Ovary (tissue), 9 donors: ENCODE data around the gene TBX21. TPM values are rescaled to one million over a fixed set of nuclear protein-coding genes. Genes with fewer than 3 reads are reported as not detected.

Experiments used
- DNase-seq, 5 donors: peaks; one replicate each; pipeline ENCODE4 v3.0.0-alpha.2; 2019 to 2020
- H3K27ac ChIP-seq, 2 donors: fragments of 200-600 bp; one replicate each; pipeline versions ENCODE4 v1.5.1 to v1.8.0; 2019 to 2022
- H3K27me3 ChIP-seq: fragments of 200-600 bp; one replicate; pipeline ENCODE4 v1.8.0; 2022
- H3K36me3 ChIP-seq: fragments of 200-600 bp; sonication (generic); one replicate; pipeline ENCODE4 v1.5.1; 2019
- H3K4me1 ChIP-seq: one replicate; pipeline ENCODE4 v1.8.1; 2013; ENCODE audit warnings: mild to moderate bottlenecking, moderate library complexity; ENCODE audit not compliant: insufficient read depth
- H3K4me3 ChIP-seq: fragments of 200-600 bp; sonication (generic); one replicate; pipeline ENCODE4 v1.5.1; 2017
- H3K9me3 ChIP-seq, 2 donors: fragments of 200-600 bp in 1 of 2; sonication (generic) in 1 of 2; one replicate each; pipeline versions ENCODE4 v1.5.1 to v1.8.1; 2013 to 2019; ENCODE audit warnings: mild to moderate bottlenecking in 1 of 2, moderate library complexity in 1 of 2
- EP300 ChIP-seq: sonication (generic); formaldehyde crosslinking; IDR thresholded peaks from one replicate; pipeline ENCODE4 v1.6.1; 2017; ENCODE audit warnings: antibody characterized with exemption
- POLR2A ChIP-seq: fragments of 450-650 bp; IDR thresholded peaks from one replicate; pipeline ENCODE4 v1.6.1; 2017; ENCODE audit warnings: antibody characterized with exemption, mild to moderate bottlenecking, moderate library complexity
- WGBS, 3 donors: extraction: QIAGEN DNeasy Blood & Tissue Kit in 1 of 3; methylation state at CpG; one replicate each; pipeline versions ENCODE4 v1.1.5 to v1.1.7; 2013 to 2017; 5-methylcytosine and 5-hydroxymethylcytosine counted together
- intact Hi-C, 4 donors: fragments of 100-400 bp; cut with DNase I; formaldehyde crosslinking; loops; one replicate each; pipeline versions ENCODE4 v1.11.0 to v1.15.1; 2022 to 2023
- polyA plus RNA-seq, 2 donors: library from polyadenylated mRNA; stranded (reverse); fragments of 200-250 nt in 1 of 2; fragments of 350-450 nt in 1 of 2; fragmentation: Illumina TruSeq in 1 of 2; extraction: RNeasy Lipid Tissue Mini Kit (QIAGEN cat#74804) in 1 of 2; gene quantifications; one replicate each; pipeline ENCODE4 v1.2.3, GENCODE V29; 2013 to 2014
- total RNA-seq, 7 donors: library from RNA; depleted of rRNA in 2 of 7; stranded (reverse); fragments of >200 nt in 2 of 7; fragmentation: NEBNext Ultra II Directional in 3 of 7; extraction: Animal tissue kit (Norgen Biotek cat#: 25700) in 3 of 7; gene quantifications; one replicate each; pipeline versions ENCODE4 v1.1.0 to v1.2.4, GENCODE V29; 2016 to 2023
- TF ChIP-seq, protein P1 (sequence below), 3 donors: fragments of 450-650 bp in 2 of 3; fragments of 200-600 bp in 1 of 3; IDR thresholded peaks; one replicate each; pipeline versions ENCODE4 v1.5.1 to v1.8.0; 2016 to 2022; ENCODE audit warnings: antibody characterized with exemption in 3 of 3, mild to moderate bottlenecking in 1 of 3
- donor health status: DM: no; HTN: no; CAD: no; lungs with moderate emphysema.
- donor health status: DM: no; HTN: no; CAD: no.
- donor health status: Bipolar disorder and iron deficiency.
- donor health status: DM: yes; HTN: yes; CAD: no.
- donor health status: DM: no; HTN: no; CAD: no.
- donor health status: DM: yes; HTN: yes; CAD: no.

The TBX21 gene
- total and polyA plus RNA-seq, 9 donors: 0.12 to 1.4 (median 0.33) TPM; not detected in 1

DNA sequence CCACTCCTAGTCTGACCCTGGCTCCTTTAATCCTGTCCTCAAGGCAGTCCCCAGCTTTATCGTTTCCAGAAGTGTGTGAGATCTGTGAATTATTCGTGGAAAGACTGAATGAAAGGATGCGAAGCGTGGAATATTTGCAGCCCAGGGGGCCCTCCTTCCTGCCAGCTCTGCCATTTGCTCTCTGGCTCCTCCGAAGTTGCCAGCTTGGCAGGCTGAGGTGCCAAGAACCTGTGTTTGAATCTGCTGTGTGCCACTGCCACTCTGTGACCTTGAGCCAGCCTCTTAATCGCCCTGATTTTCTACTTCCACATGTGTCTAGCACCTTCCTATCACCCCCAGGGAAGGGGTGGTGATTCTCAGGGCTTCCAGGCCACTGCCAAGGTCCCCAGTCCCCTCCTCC lies 28.3 kb upstream of the TBX21 start:
- intact Hi-C loops: no loop called here

DNA sequence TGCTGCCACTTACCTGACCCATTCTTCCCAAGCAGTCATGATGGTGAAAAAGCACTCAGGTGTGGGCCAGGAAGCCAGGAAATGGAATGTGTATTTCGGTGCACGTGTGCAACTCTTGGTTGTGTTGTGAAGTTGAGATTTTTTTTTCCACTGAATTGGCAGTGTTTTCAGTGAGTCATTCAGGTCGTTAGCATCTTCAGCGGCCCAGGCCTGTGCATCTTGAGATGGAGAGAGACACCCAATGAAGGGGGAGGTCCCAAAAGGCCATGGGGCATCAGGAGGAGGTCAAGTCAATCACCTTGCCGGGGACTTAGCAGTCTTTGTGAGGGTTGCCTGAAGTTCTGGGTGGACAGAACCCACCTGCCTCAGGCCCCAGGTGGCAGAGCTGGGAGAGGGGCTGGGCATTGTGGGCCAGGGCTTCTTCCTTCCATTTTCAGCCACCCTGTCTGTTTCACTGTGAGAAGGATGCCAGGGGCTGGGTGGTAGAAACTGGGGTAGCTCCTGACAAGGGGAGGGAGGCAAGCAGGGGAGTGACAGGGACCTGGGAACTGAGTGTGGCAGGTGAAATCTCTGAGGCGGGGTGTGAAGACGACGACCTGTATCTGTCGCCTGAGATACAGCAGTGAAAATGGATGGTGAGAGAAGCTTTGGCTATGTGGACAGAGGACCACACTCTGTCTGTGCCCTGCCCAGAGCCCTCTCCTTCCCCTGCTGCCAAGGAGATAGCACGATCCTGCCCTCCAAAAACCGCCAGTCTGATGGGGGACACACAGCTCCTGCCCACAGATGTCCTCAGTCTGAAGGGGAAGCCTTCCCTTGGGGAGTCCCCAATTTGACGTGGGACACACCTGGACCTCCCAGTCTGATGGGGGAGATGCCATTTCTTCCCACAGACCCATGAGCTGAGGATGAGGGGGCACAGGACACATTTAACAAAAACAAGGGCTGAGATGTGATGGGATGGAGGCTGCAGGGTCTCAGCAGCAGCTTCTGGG lies 27.2 kb upstream of the TBX21 start:
- intact Hi-C loops: no loop called here
- Histone ChIP-seq H3K4me3 (no peak overlapping the region), H3K27me3 (no peaks in the 10 kb centered on the region), H3K27ac (no peak overlapping the region), H3K36me3 (no peaks in the 10 kb centered on the region), H3K9me3 (no peaks in the 10 kb centered on the region), H3K4me1 (peaks cover 9% of the 10 kb centered on the region)
- DNase-seq: no peak
- TF ChIP-seq, protein P1, sequence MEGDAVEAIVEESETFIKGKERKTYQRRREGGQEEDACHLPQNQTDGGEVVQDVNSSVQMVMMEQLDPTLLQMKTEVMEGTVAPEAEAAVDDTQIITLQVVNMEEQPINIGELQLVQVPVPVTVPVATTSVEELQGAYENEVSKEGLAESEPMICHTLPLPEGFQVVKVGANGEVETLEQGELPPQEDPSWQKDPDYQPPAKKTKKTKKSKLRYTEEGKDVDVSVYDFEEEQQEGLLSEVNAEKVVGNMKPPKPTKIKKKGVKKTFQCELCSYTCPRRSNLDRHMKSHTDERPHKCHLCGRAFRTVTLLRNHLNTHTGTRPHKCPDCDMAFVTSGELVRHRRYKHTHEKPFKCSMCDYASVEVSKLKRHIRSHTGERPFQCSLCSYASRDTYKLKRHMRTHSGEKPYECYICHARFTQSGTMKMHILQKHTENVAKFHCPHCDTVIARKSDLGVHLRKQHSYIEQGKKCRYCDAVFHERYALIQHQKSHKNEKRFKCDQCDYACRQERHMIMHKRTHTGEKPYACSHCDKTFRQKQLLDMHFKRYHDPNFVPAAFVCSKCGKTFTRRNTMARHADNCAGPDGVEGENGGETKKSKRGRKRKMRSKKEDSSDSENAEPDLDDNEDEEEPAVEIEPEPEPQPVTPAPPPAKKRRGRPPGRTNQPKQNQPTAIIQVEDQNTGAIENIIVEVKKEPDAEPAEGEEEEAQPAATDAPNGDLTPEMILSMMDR (IDR thresholded peaks at IDR 0.05): no peak
- TF ChIP-seq POLR2A (no peak), EP300 (no peak)
- 64 to 72% (median 67%) methylated on average over 12 of the region's 12 CpGs for WGBS, 3 donors

More for the DNA sequence above, 28.3 kb upstream of the TBX21 start:
- Histone ChIP-seq H3K36me3 (no peaks in the 10 kb centered on the region), H3K27me3 (no peaks in the 10 kb centered on the region), H3K4me1 (peaks cover 9% of the 10 kb centered on the region), H3K4me3 (no peak overlapping the region), H3K27ac (no peak overlapping the region), H3K9me3 (no peaks in the 10 kb centered on the region)
- 73 to 80% (median 76%) methylated on average over 6 of the region's 6 CpGs for WGBS, 3 donors
- TF ChIP-seq EP300: no peak
- peak in 1 of 5 donors; percentile 21 for DNase-seq

DNA sequence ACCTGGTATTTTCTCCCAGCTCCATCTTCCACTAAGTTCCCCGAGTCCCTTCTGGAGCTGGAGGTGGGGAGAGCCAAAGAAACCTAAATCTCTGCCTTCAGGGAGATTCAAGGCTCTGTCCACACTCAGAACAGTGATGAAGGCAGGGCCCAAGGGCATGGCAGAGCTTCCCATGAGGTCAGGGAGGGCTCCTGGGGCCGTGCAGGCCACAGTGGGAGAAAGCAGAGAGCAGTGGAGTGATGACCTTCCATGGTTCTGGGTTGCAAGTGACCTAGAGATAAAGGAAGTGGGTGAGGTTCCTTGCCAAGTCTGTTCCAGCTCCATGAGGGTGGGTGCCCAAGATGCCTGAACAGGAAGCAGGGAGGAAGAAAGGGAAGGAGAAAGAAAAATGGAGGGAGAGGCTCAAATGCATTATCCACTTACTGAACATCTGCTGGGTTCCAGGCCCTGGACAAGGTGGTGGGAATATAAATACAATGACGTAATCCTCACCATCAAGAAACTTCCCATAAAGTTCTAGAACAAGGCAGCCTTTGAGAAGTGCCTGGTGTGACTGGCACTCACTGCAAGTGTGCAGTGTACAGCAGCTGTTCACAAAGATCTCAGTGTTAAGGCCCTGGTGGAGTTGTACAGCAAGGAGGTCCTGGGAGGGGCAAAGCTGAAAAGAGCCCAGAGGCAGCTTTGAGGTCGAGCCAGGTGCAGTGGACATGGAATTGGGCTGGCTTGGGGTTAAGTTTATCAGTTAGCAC lies 25.8 kb upstream of the TBX21 start:
- intact Hi-C loops: no loop called here
- Histone ChIP-seq H3K4me3 (no peak overlapping the region), H3K27me3 (no peaks in the 10 kb centered on the region), H3K4me1 (peaks cover 8% of the 10 kb centered on the region), H3K9me3 (no peaks in the 10 kb centered on the region), H3K36me3 (no peaks in the 10 kb centered on the region), H3K27ac (no peak overlapping the region)
- TF ChIP-seq EP300 (no peak), POLR2A (no peak)
- TF ChIP-seq, protein P1 (IDR thresholded peaks at IDR 0.05): no peak
- no peak for DNase-seq
- 69 to 85% (median 72%) methylated on average over 4 of the region's 4 CpGs for WGBS, 3 donors

DNA sequence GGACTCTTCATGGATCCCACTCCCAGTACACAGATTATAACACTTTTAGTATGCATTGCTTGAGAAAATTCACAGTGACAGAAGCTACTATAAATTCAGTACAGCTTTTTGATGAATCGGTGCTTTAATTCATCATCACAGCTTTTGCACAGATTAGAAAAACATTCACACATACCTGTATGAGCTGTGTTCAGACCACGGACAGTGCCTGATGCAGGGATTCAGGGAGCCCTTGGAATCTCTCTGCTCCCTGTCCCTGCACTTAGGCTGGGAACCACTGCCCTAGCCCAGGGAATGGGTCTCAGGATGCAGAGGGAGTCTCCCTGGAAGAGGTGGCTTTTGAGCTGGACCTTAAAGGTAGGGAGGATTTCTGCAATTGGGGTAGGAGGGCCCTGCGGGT lies 25.2 kb upstream of the TBX21 start:
- H3K9me3 ChIP-seq: no peaks in the 10 kb centered on the region
- no peak overlapping the region for H3K4me3 ChIP-seq
- no peaks in the 10 kb centered on the region for H3K36me3 ChIP-seq
- DNase-seq: no peak
- no peak for TF ChIP-seq POLR2A
- no peak for TF ChIP-seq EP300
- TF ChIP-seq, protein P1 (IDR thresholded peaks at IDR 0.05): no peak
- H3K27me3 ChIP-seq: no peaks in the 10 kb centered on the region
- intact Hi-C loops: no loop called here
- peaks cover 6% of the 10 kb centered on the region for H3K4me1 ChIP-seq
- 46 to 55% (median 55%) methylated on average over 3 of the region's 3 CpGs for WGBS, 3 donors
- H3K27ac ChIP-seq: no peak overlapping the region
